ENCODE measurements around the gene CAMK2A.

Gene CAMK2A

GRCh38 chr5:150208187-150209098 is 81.1 kb downstream of the CAMK2A start:
- no peak for DNase-seq

GRCh38 chr5:150206779-150207115 is 82.8 kb downstream of the CAMK2A start:
- DNase-seq, result no peak

GRCh38 chr5:150206098-150206778 is 83.3 kb downstream of the CAMK2A start:
- no peak for DNase-seq

DNA sequence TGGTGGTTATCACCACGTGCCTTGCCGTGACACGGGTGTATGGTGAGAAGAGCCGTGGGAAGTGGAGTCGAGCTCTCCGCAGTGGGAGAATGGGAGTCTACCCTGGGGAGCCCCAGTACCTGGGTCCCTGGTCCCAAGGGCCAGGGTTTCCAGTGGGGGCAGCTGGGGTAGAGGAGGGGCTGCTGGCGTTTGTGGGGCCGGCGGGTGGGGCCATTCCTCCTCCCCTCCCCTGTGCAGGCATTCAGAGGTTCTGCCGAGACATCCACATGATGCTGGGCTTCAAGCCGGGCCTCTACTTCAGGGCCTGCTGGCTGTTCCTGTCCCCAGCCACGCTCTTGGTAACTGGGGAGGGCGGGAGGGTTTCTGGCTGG is 85.0 kb downstream of the CAMK2A start:
- DNase-seq, result no peak

DNA sequence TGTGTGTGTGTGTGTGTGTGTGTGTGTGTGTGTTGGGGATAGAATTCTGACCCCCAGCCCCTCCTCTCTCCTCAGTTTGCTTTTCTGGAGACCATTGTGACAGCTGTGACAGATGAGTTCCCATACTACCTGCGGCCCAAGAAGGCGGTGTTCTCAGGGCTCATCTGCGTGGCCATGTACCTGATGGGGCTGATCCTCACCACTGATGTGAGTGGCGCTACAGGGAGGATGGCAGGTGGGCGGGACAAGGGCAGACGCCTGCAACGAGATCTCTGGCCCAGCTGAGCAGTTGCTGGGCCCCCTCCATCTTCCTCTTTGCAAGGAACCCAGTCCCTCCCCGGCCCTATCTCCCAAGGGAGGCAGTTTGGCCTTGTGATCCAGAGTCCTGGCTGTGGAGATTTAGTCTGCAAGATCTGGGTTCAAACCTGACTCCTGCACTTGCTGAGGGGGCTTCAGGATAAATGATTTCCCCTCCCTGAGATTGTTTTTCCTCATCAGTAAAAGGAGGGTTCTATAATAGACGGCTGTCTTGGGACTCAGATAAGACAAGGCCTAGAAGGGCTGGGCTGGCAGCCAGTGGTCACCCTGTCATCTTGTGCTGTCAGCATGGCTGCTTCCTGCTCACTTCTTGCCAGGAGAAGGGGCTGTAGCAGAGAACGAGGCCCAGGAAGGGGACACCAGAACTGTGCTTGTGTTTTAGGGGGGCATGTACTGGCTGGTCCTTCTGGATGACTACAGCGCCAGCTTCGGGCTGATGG is 85.6 kb downstream of the CAMK2A start:
- DNase-seq, result no peak

DNA sequence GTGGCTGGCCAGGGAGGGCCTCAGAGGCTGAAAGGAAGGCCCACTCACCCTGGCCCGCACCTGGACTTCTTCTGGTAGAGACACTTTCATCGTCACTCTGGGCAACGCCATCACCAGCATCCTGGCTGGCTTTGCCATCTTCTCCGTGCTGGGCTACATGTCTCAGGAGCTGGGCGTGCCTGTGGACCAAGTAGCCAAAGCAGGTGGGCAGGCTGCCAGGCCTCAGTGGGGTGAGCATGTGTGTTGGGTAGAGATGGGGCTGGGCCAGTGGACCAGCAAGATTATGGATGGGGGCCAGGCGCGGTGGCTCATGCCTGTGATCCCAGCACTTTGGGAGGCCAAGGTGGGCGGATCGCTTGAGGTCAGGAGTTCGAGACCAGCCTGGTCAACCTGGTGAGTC is 87.1 kb downstream of the CAMK2A start:
- no peak for DNase-seq

GRCh38 chr5:150197476-150197875 is 92.1 kb downstream of the CAMK2A start:
- no peak for DNase-seq

GRCh38 chr5:150196986-150197385 is 92.6 kb downstream of the CAMK2A start:
- DNase-seq, result no peak

GRCh38 chr5:150196514-150196913 is 93.1 kb downstream of the CAMK2A start:
- DNase-seq, result no peak

DNA sequence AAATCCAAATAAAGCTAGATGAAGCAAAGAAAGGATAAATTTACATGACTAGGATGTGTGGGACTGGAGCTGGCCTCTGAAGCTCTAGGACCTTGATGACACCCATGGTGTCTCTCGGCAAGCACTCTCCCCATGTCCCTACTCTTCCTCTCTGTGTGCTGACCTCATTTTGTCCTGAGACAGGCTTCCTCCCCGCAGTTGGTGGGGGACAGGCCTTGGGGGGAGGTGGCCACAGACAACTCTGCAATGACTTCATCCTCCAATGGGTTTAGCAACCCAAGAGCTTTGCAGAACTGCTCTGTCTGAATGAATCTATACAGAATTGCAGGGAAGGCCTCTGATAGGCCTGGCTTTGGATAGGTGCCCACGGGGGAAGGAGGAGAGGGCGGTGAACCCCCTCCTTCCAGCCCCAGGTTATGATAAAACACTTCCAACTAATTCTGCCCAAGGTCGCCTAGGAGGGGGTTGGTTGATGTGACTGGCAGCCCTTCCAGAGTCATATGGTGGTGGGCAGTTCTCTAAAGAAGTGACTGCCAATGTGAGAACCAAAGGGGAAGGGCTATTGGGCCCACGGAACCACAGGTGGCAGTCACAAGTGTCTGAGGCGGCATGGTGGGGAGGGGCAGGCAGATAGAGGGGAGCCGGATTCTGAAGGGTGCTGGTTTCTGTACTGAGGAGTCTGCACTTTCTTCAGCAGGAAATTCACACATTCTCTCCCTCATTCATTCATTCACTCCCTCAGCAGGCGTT is 93.7 kb downstream of the CAMK2A start:
- DNase-seq, result no peak

DNA sequence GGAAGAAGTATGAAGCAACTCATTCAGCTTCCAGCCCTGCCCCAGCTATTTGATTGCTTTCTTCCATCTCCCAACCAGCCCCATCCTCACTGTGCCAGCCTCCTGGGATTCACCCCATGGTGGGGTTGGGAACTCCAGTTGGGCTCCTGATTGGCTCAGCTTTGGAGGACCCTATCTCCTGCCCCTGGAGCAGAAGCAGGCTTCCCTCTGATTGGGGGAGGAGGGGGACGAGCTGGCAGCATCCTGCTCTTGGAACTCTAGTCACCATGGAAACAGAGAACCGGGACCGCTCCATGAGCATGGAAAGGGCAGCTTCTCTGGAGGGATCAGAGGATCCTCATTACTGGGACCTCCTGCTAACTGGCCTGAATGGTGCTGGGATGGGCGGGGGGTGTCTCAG is 97.1 kb downstream of the CAMK2A start:
- no peak for DNase-seq

GRCh38 chr5:150190987-150191386 is 98.6 kb downstream of the CAMK2A start:
- no peak for DNase-seq

DNA sequence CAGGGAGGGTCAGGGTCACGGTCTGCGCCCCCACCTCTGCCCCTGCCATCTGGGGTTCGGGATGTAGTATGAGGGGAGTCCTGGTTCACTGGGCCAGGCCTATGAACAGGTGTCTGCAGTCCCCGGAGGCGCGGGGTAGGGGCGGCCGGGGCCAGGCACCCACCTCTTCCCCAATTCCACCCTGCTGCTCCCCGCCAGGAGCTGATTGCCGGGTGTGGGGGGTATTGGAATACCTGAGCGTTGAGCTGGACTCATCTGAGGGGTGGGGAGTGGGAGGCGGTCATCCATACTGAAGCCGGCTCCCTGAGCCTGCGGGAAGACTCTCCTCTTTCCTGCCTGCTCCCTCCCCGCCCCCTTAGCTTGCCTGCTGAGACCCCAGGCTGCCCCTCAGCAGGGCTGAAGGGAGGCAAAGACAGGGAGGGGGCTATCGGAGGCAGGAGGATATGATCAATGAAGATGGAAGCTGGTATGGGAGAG is 99.0 kb downstream of the CAMK2A start:
- no peak for DNase-seq

- no peak for DNase-seq
Observed at GRCh38 chr5:150189728-150190502, 99.7 kb downstream of the CAMK2A start, which contains the start of gene SLC6A7. Gene SLC6A7, plus strand, starts transcription at chr5:150190062. Its CDS starts 266 bp downstream, at chr5:150190328.

DNA sequence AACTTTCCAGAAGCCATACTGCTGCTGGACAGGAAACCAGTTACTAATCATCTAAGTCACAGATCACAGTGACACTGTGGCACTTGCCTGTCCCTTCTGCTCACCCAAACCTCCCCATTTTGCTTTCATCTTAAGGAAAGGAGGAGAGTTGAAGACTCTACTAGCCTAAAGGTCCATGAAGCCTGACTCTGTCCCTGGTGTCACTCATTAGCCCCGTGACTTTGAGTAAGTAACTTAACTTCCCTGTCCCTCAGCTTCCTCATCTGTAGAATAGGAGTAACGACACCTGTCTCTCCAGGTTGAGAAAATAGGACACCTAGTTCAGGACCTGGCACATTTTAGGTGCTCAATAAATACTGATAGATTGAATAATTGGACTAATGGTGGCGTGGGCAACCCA is 100.2 kb downstream of the CAMK2A start:
- DNase-seq, result no peak

DNA sequence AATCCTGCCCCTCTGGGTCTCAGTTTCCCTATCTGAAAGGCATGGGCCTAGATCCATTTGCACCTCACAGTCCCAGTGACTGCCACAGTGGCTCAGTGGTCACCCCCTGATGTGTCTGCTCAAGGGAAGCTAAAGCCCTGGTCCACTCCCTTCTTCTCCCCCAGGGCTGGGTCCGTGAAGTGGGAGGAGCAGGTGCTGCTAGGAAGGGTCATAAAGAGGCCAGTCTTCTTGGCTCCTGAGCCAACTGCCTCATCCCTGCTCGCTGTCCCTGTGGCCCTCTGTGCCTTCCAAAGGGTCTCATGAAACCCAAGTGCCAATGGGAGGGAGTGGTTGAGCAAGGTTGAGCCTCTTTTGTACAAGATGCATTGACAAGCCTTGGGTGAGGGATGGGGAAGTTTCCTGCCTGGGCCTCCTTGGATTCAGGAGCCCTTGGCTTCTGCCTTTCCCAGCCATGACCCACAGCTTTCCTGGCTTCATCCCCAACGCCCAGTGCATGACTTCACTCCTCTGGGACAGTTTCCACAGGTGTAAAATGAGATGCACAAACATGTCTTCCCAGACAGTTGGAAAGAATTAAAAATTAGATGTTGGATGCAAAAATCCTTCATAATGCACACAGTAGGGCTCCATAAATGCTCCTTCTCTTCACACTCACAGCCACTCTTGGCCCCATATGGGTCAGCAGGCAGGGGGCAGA is 101.3 kb downstream of the CAMK2A start:
- no peak for DNase-seq

DNA sequence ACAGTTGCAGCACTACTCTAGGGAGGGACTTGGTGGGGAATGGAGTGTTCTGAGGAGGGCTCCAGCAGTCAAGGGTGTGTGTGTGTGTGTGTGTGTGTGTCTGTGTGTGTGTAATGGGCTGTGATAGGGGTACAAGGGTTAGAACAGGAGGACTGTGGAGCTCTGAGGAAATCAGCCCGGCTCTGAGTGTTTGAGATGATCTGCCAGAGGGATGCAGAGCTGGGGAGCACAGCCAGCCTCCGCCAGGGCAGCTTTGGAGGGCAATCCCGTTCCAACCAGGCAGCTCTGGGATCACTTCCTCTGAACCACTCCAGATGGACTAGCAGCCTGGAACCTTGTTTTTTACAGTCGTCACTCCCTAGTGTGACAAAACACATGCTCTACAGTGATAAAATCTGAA is 102.7 kb downstream of the CAMK2A start:
- no peak for DNase-seq

GRCh38 chr5:150186137-150186536 is 103.4 kb downstream of the CAMK2A start:
- DNase-seq, result no peak

DNA sequence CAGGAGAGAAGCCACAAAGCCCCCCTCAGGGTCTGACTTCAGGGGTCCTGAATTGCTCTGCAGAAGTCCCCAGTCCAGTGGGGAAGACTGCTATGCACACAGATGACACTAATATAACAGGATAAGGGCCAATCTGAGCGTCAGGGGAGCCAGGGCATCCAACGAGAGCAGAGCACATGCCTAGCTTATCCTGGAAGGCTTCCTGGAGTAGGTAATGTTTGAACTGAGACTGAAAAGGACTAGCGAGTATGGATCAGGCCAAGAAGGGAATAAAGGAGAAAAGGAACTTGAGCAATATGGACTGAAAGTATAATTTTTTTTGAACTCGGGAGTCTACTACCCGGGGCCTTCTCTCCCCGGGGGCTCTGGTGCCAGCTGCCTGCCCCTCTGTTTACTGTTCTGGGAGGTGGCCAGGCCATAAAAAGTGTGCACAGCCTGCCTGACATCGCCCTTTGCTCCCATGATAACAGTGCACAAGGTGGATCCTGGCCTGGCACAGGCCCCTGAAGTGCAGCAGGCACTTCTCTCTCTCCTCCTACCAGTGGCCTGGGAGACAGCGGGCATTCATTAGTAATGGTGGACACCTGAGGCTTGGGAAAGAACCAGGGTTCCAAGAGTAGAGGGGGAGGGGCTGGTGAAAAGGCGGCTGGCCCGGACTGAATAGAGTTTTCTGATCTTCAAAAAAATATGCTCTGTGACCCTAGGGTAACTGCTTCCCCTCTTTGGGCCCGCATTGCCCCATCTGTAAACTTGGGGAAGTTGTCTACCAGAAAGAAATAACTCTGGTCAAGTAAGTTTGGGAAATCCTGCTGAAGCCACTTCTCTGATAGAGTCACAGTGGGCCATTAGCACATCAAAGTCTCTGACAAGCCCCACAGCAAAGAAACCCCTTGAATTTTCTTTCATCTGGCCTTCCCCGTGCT is 104.3 kb downstream of the CAMK2A start:
- no peak for DNase-seq

- DNase-seq, result no peak
Observed at GRCh38 chr5:150184006-150184405, 105.6 kb downstream of the CAMK2A start.

Data from AML-193 (cell line).